GM23338 (cell line): ENCODE measurements around the gene CALM1. TPM values are rescaled to one million over a fixed set of nuclear protein-coding genes. Genes with fewer than 3 reads are reported as not detected.

ENCODE experiments used
- ATAC-seq: fragments of 200-7000 bp; cut with Tn5 transposase; 3 replicates; pipeline ENCODE4 v1.9.1; 2020
- DNase-seq: peaks from one replicate; pipeline ENCODE4 v3.0.0-alpha.2; 2015; ENCODE audit warnings: low spot score
- H2AFZ ChIP-seq: fragments of 200-600 bp; sonication (generic); 2 replicates; pipeline ENCODE4 v1.8.0; 2016; ENCODE audit warnings: antibody characterized with exemption, mild to moderate bottlenecking, moderate library complexity
- H3F3A ChIP-seq: fragments of 200-600 bp; sonication (generic); replicated peaks from 2 replicates; pipeline ENCODE4 v1.8.0; 2017; ENCODE audit warnings: antibody characterized with exemption, mixed run types, low read depth
- H3K27ac ChIP-seq: fragments of 200-600 bp; sonication (generic); 2 replicates; pipeline ENCODE4 v1.6.1; 2016; ENCODE audit warnings: low read depth
- H3K27me3 ChIP-seq: fragments of 200-600 bp; sonication (generic); 2 replicates; pipeline ENCODE4 v1.8.0; 2016; ENCODE audit warnings: mild to moderate bottlenecking, mixed run types, moderate library complexity; ENCODE audit not compliant: insufficient read depth
- H3K36me3 ChIP-seq: fragments of 200-600 bp; sonication (generic); 2 replicates; pipeline ENCODE4 v1.8.0; 2016; ENCODE audit warnings: mild to moderate bottlenecking; ENCODE audit not compliant: insufficient read depth
- H3K4me1 ChIP-seq: fragments of 200-600 bp; sonication (generic); 2 replicates; pipeline ENCODE4 v1.8.0; 2016; ENCODE audit warnings: mild to moderate bottlenecking, moderate library complexity; ENCODE audit not compliant: insufficient read depth
- H3K4me2 ChIP-seq: fragments of 200-600 bp; sonication (generic); 2 replicates; pipeline ENCODE4 v1.7.1; 2017; ENCODE audit warnings: mixed run types
- H3K4me3 ChIP-seq: fragments of 200-600 bp; sonication (generic); 2 replicates; pipeline ENCODE4 v1.6.1; 2016; ENCODE audit warnings: mixed run types
- H3K79me2 ChIP-seq: fragments of 200-600 bp; sonication (generic); replicated peaks from 2 replicates; pipeline ENCODE4 v1.8.0; 2017; ENCODE audit warnings: mild to moderate bottlenecking; ENCODE audit not compliant: insufficient read depth
- H3K9me2 ChIP-seq: fragments of 200-600 bp; sonication (generic); 2 replicates; pipeline ENCODE4 v1.8.0; 2017; ENCODE audit not compliant: insufficient read depth
- H4K20me1 ChIP-seq: fragments of 200-600 bp; sonication (generic); replicated peaks from 2 replicates; pipeline ENCODE4 v1.8.0; 2017; ENCODE audit warnings: mild to moderate bottlenecking; ENCODE audit not compliant: insufficient read depth
- H3K27ac Mint-ChIP-seq: 2 replicates; pipeline ENCODE4 v1.8.0; 2020; ENCODE audit warnings: inconsistent platforms, mild to moderate bottlenecking, moderate library complexity, mixed read lengths
- H3K27me3 Mint-ChIP-seq: 3 replicates; pipeline ENCODE4 v1.8.0; 2022; ENCODE audit warnings: low read depth, mild to moderate bottlenecking, moderate library complexity, mixed read lengths, inconsistent platforms; ENCODE audit not compliant: insufficient read depth, poor library complexity
- H3K36me3 Mint-ChIP-seq: 3 replicates; pipeline ENCODE4 v1.8.0; 2021; ENCODE audit warnings: low read depth, mild to moderate bottlenecking, inconsistent platforms, moderate library complexity, mixed read lengths
- H3K4me1 Mint-ChIP-seq: 3 replicates; pipeline ENCODE4 v1.8.0; 2020; ENCODE audit warnings: mild to moderate bottlenecking, inconsistent platforms, mixed read lengths
- H3K4me3 Mint-ChIP-seq: 3 replicates; pipeline ENCODE4 v1.8.0; 2021; ENCODE audit warnings: moderate library complexity, mild to moderate bottlenecking, inconsistent platforms, mixed read lengths
- H3K9me3 Mint-ChIP-seq: 3 replicates; pipeline ENCODE4 v1.8.0; 2020; ENCODE audit warnings: moderate library complexity, mild to moderate bottlenecking, inconsistent platforms, mixed read lengths
- CREB1 ChIP-seq: fragments of 250-450 bp; sonication (Bioruptor Pico); IDR thresholded peaks from 2 replicates; pipeline ENCODE4 v1.5.0; 2020; ENCODE audit warnings: low read depth, mild to moderate bottlenecking, moderate library complexity
- JUNB ChIP-seq: IDR thresholded peaks from one replicate; pipeline ENCODE4 v1.6.1; 2016; ENCODE audit warnings: antibody characterized with exemption; ENCODE audit not compliant: unreplicated experiment
- POLR2AphosphoS5 ChIP-seq: IDR thresholded peaks from 2 replicates; pipeline ENCODE4 v1.6.1; 2016; ENCODE audit warnings: antibody characterized with exemption, low read depth
- STAT1 ChIP-seq: IDR thresholded peaks from one replicate; pipeline ENCODE4 v1.6.1; 2016; ENCODE audit warnings: antibody characterized with exemption; ENCODE audit not compliant: unreplicated experiment
- ZNF114 ChIP-seq: fragments of 250-450 bp; sonication (Bioruptor Pico); IDR thresholded peaks from 2 replicates; pipeline ENCODE4 v1.5.0; 2020; ENCODE audit warnings: mild to moderate bottlenecking, moderate library complexity
- ZNF331 ChIP-seq: fragments of 250-450 bp; sonication (Bioruptor Pico); IDR thresholded peaks from 2 replicates; pipeline ENCODE4 v1.5.0; 2020; ENCODE audit warnings: low read depth, mild to moderate bottlenecking, moderate library complexity
- polyA plus RNA-seq: library from polyadenylated mRNA; unstranded; fragments of >200 nt; fragmentation: Nextera tagmentation; extraction: Ambion mirVana; gene quantifications from 2 replicates; pipeline ENCODE4 v1.2.1, GENCODE V29; 2016
- total RNA-seq: library from RNA; depleted of rRNA; stranded (reverse); fragments of >200 nt; shearing (Covaris generic); gene quantifications from 2 replicates; pipeline ENCODE4 v1.2.3, GENCODE V29; 2014
- TF ChIP-seq, protein P1 (sequence below): fragments of 250-450 bp; sonication (Bioruptor Pico); IDR thresholded peaks from 2 replicates; pipeline ENCODE4 v1.5.0; 2020; ENCODE audit warnings: mild to moderate bottlenecking, moderate library complexity
- TF ChIP-seq, protein P2 (sequence below), 2 experiments: fragments of 200-600 bp in 1 of 2; sonication (generic) in 1 of 2; conservative IDR thresholded peaks; 2 replicates each; pipeline versions ENCODE4 v1.5.1 to v1.6.1; 2016 to 2017; ENCODE audit warnings: antibody characterized with exemption in 2 of 2, low read depth in 2 of 2, mild to moderate bottlenecking in 2 of 2, moderate library complexity in 1 of 2

The CALM1 gene
- total and polyA plus RNA-seq, 2 experiments from 2014 or later = 308 to 2,024 TPM

DNA sequence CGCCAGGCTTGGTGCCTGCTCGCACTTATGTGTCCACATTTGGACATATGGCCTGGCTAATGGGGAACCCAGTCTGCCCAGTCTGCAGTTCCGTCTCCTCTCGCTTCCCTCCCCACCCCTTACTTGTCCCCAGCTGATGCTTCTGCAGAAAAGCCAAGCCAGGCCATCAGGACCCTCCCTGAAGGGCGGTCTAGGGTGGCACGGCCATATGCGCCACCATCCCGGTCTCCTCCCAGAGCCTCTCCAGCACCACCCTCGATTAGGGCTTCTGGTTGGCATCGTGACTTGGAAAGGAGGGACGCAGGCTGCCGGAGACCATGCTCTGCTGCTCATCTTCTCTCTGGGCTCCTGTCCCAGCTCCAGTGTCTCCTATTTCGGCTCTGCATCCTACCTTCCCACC is 54.6 kb downstream of the CALM1 start:
- ATAC-seq = no peak
- Histone ChIP-seq H3K79me2 (no peaks in the 10 kb centered on the region), H4K20me1 (no peaks in the 10 kb centered on the region), H3F3A (no peaks in the 10 kb centered on the region), H3K9me2 (no peaks in the 10 kb centered on the region), H3K4me3 (no peak overlapping the region), H3K27ac (no peak overlapping the region), H3K27me3 (no peaks in the 10 kb centered on the region), H3K4me1 (peaks cover 5% of the 10 kb centered on the region; the same call in 1 of the 2 replicates), H3K36me3 (no peaks in the 10 kb centered on the region), H2AFZ (no peak overlapping the region), H3K4me2 (no peak overlapping the region)
- DNase-seq = no peak
- H3K4me3 Mint-ChIP-seq = no peak overlapping the region
- H3K9me3 Mint-ChIP-seq = peaks cover 11% of the 10 kb centered on the region
- H3K4me1 Mint-ChIP-seq = peaks cover 8% of the 10 kb centered on the region
- no peak for TF ChIP-seq POLR2AphosphoS5
- TF ChIP-seq, protein P1, sequence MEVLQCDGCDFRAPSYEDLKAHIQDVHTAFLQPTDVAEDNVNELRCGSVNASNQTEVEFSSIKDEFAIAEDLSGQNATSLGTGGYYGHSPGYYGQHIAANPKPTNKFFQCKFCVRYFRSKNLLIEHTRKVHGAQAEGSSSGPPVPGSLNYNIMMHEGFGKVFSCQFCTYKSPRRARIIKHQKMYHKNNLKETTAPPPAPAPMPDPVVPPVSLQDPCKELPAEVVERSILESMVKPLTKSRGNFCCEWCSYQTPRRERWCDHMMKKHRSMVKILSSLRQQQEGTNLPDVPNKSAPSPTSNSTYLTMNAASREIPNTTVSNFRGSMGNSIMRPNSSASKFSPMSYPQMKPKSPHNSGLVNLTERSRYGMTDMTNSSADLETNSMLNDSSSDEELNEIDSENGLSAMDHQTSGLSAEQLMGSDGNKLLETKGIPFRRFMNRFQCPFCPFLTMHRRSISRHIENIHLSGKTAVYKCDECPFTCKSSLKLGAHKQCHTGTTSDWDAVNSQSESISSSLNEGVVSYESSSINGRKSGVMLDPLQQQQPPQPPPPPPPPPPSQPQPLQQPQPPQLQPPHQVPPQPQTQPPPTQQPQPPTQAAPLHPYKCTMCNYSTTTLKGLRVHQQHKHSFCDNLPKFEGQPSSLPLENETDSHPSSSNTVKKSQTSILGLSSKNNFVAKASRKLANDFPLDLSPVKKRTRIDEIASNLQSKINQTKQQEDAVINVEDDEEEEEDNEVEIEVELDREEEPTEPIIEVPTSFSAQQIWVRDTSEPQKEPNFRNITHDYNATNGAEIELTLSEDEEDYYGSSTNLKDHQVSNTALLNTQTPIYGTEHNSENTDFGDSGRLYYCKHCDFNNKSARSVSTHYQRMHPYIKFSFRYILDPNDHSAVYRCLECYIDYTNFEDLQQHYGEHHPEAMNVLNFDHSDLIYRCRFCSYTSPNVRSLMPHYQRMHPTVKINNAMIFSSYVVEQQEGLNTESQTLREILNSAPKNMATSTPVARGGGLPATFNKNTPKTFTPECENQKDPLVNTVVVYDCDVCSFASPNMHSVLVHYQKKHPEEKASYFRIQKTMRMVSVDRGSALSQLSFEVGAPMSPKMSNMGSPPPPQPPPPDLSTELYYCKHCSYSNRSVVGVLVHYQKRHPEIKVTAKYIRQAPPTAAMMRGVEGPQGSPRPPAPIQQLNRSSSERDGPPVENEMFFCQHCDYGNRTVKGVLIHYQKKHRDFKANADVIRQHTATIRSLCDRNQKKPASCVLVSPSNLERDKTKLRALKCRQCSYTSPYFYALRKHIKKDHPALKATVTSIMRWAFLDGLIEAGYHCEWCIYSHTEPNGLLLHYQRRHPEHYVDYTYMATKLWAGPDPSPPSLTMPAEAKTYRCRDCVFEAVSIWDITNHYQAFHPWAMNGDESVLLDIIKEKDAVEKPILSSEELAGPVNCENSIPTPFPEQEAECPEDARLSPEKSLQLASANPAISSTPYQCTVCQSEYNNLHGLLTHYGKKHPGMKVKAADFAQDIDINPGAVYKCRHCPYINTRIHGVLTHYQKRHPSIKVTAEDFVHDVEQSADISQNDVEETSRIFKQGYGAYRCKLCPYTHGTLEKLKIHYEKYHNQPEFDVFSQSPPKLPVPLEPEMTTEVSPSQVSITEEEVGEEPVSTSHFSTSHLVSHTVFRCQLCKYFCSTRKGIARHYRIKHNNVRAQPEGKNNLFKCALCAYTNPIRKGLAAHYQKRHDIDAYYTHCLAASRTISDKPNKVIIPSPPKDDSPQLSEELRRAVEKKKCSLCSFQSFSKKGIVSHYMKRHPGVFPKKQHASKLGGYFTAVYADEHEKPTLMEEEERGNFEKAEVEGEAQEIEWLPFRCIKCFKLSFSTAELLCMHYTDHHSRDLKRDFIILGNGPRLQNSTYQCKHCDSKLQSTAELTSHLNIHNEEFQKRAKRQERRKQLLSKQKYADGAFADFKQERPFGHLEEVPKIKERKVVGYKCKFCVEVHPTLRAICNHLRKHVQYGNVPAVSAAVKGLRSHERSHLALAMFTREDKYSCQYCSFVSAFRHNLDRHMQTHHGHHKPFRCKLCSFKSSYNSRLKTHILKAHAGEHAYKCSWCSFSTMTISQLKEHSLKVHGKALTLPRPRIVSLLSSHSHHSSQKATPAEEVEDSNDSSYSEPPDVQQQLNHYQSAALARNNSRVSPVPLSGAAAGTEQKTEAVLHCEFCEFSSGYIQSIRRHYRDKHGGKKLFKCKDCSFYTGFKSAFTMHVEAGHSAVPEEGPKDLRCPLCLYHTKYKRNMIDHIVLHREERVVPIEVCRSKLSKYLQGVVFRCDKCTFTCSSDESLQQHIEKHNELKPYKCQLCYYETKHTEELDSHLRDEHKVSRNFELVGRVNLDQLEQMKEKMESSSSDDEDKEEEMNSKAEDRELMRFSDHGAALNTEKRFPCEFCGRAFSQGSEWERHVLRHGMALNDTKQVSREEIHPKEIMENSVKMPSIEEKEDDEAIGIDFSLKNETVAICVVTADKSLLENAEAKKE = no peak
- TF ChIP-seq ZNF331 (CRISPR knock-in tag) = no peak
- no peak for TF ChIP-seq STAT1
- TF ChIP-seq JUNB = no peak
- H3K27ac Mint-ChIP-seq = no peak overlapping the region; the same call in 1 of the 2 replicates
- H3K27me3 Mint-ChIP-seq = peaks cover 8% of the 10 kb centered on the region
- no peaks in the 10 kb centered on the region; the same call in 2 of the 3 replicates for H3K36me3 Mint-ChIP-seq

DNA sequence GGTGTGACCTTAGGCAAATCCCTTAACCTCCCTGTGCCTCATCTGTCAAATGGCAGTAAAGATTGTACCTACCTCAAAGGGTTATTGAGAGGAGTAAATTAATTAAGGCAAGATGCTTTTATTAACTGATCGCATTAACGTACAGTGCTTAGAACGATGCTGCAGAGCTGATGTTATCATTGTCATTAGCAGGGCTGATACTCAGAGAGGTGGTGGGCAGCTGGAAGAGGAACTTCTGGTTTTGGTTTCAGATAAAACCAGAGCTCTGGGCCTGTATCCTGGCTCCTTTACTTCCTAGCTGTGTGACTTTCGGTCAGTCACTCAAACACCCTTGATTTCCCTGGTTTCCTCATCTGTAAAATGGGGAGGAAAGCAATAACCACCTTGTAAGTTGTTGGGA is 55.1 kb downstream of the CALM1 start:
- ATAC-seq = no peak
- Histone ChIP-seq H3K4me2 (no peak overlapping the region), H3K9me2 (no peaks in the 10 kb centered on the region), H2AFZ (no peak overlapping the region), H3F3A (no peaks in the 10 kb centered on the region), H3K27me3 (no peaks in the 10 kb centered on the region), H4K20me1 (no peaks in the 10 kb centered on the region), H3K4me3 (no peak overlapping the region), H3K27ac (no peak overlapping the region), H3K36me3 (no peaks in the 10 kb centered on the region), H3K79me2 (no peaks in the 10 kb centered on the region), H3K4me1 (peaks cover 5% of the 10 kb centered on the region; the same call in 1 of the 2 replicates)
- H3K36me3 Mint-ChIP-seq = no peaks in the 10 kb centered on the region; the same call in 2 of the 3 replicates
- H3K4me1 Mint-ChIP-seq = peaks cover 10% of the 10 kb centered on the region
- TF ChIP-seq ZNF114 (CRISPR knock-in tag) (no peak), ZNF331 (CRISPR knock-in tag) (no peak), CREB1 (CRISPR knock-in tag) (no peak)
- TF ChIP-seq, protein P2, sequence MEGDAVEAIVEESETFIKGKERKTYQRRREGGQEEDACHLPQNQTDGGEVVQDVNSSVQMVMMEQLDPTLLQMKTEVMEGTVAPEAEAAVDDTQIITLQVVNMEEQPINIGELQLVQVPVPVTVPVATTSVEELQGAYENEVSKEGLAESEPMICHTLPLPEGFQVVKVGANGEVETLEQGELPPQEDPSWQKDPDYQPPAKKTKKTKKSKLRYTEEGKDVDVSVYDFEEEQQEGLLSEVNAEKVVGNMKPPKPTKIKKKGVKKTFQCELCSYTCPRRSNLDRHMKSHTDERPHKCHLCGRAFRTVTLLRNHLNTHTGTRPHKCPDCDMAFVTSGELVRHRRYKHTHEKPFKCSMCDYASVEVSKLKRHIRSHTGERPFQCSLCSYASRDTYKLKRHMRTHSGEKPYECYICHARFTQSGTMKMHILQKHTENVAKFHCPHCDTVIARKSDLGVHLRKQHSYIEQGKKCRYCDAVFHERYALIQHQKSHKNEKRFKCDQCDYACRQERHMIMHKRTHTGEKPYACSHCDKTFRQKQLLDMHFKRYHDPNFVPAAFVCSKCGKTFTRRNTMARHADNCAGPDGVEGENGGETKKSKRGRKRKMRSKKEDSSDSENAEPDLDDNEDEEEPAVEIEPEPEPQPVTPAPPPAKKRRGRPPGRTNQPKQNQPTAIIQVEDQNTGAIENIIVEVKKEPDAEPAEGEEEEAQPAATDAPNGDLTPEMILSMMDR (conservative IDR thresholded peaks at IDR 0.05; ENCODE audit: low read depth in 2 of 2) = no peak
- no peak overlapping the region; the same call in 1 of the 2 replicates for H3K27ac Mint-ChIP-seq
- H3K27me3 Mint-ChIP-seq = peaks cover 8% of the 10 kb centered on the region
- peaks cover 11% of the 10 kb centered on the region for H3K9me3 Mint-ChIP-seq
- no peak overlapping the region for H3K4me3 Mint-ChIP-seq
- no peak for DNase-seq
